Placental epithelial cell (primary cell): ENCODE data around the gene RANBP1. TPM values are rescaled to one million over a fixed set of nuclear protein-coding genes. Genes with fewer than 3 reads are reported as not detected.

Source experiments
- small RNA-seq: library from RNA; depleted of rRNA; stranded (forward); fragments of <200 nt; gene quantifications from one replicate; pipeline ENCODE3, GENCODE V24; 2012
- total RNA-seq: library from RNA; depleted of rRNA; stranded (reverse); fragments of >200 nt; gene quantifications from 2 replicates; pipeline ENCODE4 v1.2.3, GENCODE V29; 2012

RANBP1 gene
- 92.3 and 142 TPM in 2 replicates for total RNA-seq

GRCh38 chr22:20115691-20116375, at the start of gene RANBP1:
Gene RANBP1, plus strand, starts transcription at chr22:20116104. Its CDS starts 81 bp downstream, at chr22:20116185.

DNA sequence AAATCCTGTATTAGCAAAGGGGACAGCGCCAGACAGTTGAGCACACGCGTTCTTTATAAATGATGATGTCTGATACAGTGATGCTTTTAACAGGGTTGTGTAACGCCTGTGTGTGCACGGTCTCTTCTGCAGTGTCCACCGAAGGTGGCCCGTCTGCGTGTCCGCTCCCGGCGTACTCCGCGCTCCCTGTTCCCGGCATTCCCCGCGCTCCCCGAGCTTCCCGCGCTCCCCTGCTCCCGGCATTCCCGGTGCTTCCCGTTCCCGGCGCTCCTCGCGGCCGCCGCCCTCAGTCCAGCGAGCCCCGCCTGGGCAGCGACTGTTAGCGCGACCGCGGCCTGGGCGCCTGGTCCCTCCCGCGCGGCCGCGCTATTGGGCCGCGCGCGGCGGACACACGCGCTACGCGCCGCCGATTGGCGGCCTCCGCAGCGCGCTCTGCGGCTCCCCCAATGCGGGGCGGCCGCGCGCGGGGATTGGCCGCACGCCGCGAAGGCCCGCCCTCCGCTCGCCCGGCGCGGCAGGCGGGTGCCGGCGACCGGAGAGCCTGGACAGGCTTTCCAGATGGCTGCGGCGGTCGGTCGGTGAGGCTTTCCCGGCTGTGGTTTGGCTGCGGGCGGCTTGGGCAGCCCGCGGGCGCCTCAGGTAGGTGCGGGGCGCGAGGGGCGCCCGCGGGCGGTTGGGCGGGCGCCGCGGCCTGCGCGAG, 36.0 kb upstream of the RANBP1 start, which contains the start of gene DGCR8:
Gene DGCR8, plus strand, starts transcription at position 497 of the 700 bp plus-strand sequence. CDS start 5,723 bp downstream, outside the sequence.

GRCh38 chr22:20116951-20117632, 1.2 kb downstream of the RANBP1 start, which contains the start of gene TRMT2A:
Gene TRMT2A, minus strand, starts transcription at chr22:20117226. Its CDS starts 320 bp downstream, at chr22:20116906.

DNA sequence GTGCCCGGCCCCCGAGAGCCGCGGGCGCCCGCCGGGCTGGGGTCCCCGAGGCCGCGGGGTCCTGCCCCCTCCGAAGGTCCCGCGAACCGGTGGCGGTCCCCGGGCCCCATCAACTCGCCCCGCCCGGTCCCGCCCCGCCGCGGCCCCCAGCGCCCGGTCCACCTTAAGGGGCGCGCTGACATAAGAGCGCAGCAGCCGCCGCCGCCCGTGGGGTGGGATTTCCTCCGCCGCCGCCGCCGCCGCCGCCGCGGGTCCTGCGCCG, 15.6 kb downstream of the RANBP1 start, which contains the start of gene ZDHHC8:
Gene ZDHHC8, plus strand, starts transcription at position 208 of the 262 bp plus-strand sequence. CDS start 144 bp downstream, outside the sequence.

GRCh38 chr22:20150381-20151275, 34.7 kb downstream of the RANBP1 start, which contains the start of gene CCDC188:
Gene CCDC188, minus strand, starts transcription at chr22:20151055. Its CDS starts 69 bp downstream, at chr22:20150986.

Small RNA genes within 50 kb of the gene (small RNA-seq; reads per million reads assigned to genes)
- gene MIR6816 (not detected), gene RF00017 (not detected), gene RF00599 (not detected)

Other genes starting within 250 kb of the RANBP1 start
- gene COMT, start 174.3 kb upstream of the RANBP1 start, total RNA-seq, result 192 and 306 TPM in 2 replicates
- 21.6 and 30.7 TPM in 2 replicates for gene TXNRD2, start 174.3 kb upstream of the RANBP1 start, total RNA-seq
- 5.9 and 13.6 TPM in 2 replicates for gene ARVCF, start 99.3 kb upstream of the RANBP1 start, total RNA-seq
- gene TANGO2, start 95.0 kb upstream of the RANBP1 start, total RNA-seq, result 19.6 and 45.2 TPM in 2 replicates
- 28.0 and 44.8 TPM in 2 replicates for gene DGCR8, start 35.9 kb upstream of the RANBP1 start, total RNA-seq
- gene TRMT2A, start 1.1 kb downstream of the RANBP1 start, total RNA-seq, result 52.6 and 56.0 TPM in 2 replicates
- 8.9 and 12.6 TPM in 2 replicates for gene ZDHHC8, start 15.7 kb downstream of the RANBP1 start, total RNA-seq
- gene CCDC188, start 35.0 kb downstream of the RANBP1 start, total RNA-seq, result not detected in 2 replicates
- 2.0 and 4.8 TPM in 2 replicates for gene RTN4R, start 152.2 kb downstream of the RANBP1 start, total RNA-seq
- gene DGCR6L, start 204.0 kb downstream of the RANBP1 start, total RNA-seq, result 67.5 and 73.3 TPM in 2 replicates